Tibial nerve (tissue), 4 donors: ENCODE data around the gene STX8.

Experiments used
- EP300 ChIP-seq, 2 donors: sonication (generic); formaldehyde crosslinking; IDR thresholded peaks; one replicate each; pipeline ENCODE4 v1.6.1; 2017; ENCODE audit warnings: antibody characterized with exemption in 2 of 2, mild to moderate bottlenecking in 1 of 2
- POLR2A ChIP-seq, 2 donors: fragments of 450-650 bp; IDR thresholded peaks; one replicate each; pipeline ENCODE4 v1.6.1; 2017; ENCODE audit warnings: antibody characterized with exemption in 2 of 2, mild to moderate bottlenecking in 2 of 2, moderate library complexity in 2 of 2
- TF ChIP-seq, protein P1 (sequence below), 5 experiments: fragments of 200-600 bp in 3 of 5; fragments of 450-650 bp in 2 of 5; sonication (generic) in 3 of 5; IDR thresholded peaks; one replicate each; pipeline ENCODE4 v1.5.1; 2016 to 2019; ENCODE audit warnings: antibody characterized with exemption in 5 of 5, mild to moderate bottlenecking in 3 of 5, moderate library complexity in 2 of 5

DNA sequence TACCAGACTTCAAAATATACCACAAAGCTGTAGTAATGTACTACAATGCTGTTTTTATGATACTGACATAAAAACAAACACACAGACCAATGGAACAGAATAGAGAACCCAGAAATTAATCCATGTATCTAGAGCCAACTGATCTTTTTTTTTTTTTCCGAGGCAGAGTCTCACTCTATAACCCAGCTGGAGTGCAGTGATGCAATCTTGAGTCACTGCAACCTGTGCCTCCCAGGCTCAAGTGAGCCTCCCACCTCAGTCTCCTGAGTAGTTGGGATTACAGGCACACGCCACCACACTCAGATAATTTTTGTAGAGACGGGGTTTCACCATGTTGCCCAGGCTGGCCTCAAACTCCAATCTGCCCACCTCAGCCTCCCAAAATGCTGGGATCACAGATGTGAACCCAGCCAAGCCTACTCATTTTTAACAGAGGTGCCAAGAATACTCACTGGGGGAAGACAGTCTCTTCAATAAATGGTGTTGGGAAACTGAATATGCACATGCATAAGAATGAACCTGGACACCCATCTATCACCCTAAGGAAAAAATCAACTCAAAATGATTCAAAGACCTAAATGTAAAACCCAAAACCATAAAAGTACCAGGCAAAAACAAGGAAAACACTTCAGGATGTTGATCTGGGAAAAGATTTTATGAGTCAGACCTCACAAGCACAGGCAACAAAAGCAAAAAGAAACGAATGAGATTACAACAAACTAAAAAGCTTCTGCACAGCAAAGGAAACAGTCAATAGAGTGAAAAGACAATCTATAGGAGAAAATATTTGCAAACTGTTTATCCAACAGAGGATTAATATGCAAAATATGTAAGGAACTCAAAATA is 63.1 kb downstream of the STX8 start:
- TF ChIP-seq, protein P1, sequence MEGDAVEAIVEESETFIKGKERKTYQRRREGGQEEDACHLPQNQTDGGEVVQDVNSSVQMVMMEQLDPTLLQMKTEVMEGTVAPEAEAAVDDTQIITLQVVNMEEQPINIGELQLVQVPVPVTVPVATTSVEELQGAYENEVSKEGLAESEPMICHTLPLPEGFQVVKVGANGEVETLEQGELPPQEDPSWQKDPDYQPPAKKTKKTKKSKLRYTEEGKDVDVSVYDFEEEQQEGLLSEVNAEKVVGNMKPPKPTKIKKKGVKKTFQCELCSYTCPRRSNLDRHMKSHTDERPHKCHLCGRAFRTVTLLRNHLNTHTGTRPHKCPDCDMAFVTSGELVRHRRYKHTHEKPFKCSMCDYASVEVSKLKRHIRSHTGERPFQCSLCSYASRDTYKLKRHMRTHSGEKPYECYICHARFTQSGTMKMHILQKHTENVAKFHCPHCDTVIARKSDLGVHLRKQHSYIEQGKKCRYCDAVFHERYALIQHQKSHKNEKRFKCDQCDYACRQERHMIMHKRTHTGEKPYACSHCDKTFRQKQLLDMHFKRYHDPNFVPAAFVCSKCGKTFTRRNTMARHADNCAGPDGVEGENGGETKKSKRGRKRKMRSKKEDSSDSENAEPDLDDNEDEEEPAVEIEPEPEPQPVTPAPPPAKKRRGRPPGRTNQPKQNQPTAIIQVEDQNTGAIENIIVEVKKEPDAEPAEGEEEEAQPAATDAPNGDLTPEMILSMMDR (IDR thresholded peaks at IDR 0.05), result no peak
- TF ChIP-seq POLR2A (IDR thresholded peaks at IDR 0.05) (no peak), EP300 (IDR thresholded peaks at IDR 0.05) (no peak)
